HepG2 (cell line): Measurements from ENCODE around the gene HOXA1. TPM values are rescaled to one million over a fixed set of nuclear protein-coding genes. Genes with fewer than 3 reads are reported as not detected.

ENCODE experiments used
- ATAC-seq: fragments of 200-7000 bp; cut with Tn5 transposase; 3 replicates; pipeline ENCODE4 v1.9.1; 2020; ENCODE audit warnings: mild to moderate bottlenecking, moderate library complexity
- BruUV-seq: library from RNA; stranded (reverse); fragments of 400-500 nt; replicated peaks from 2 replicates; lab custom pipeline; 2021; lab: Mats Ljungman, UMichigan
- CTCF ChIA-PET: fragments of 300-600 bp; formaldehyde crosslinking; extraction: SDS; loops from one replicate; lab custom pipeline; 2021; ENCODE audit warnings: low total read pairs, inconsistent platforms, low intra/inter-chr PET ratio; lab: Yijun Ruan, JAX
- POLR2A ChIA-PET: fragments of 350-600 bp; sonication (Branson Sonifier 250); formaldehyde crosslinking; loops from one replicate; lab custom pipeline; 2020; ENCODE audit warnings: antibody characterized with exemption, inconsistent platforms; lab: Yijun Ruan, JAX
- DNase-seq: peaks from one replicate; pipeline ENCODE4 v3.0.0-alpha.2; 2015; ENCODE audit warnings: low spot score
- FAIRE-seq: peaks from 3 replicates; lab custom pipeline; 2011; peaks lifted over from hg19 to GRCh38; lab: Jason Lieb, UNC
- H2AFZ ChIP-seq: one replicate; pipeline ENCODE4 v1.6.1; 2011; ENCODE audit warnings: low read length, inconsistent platforms
- H3K27ac ChIP-seq: fragments of 300-600 bp; 3 replicates; pipeline ENCODE4 v1.8.0; 2011; ENCODE audit warnings: mixed run types, mild to moderate bottlenecking, mixed read lengths, low read length, inconsistent platforms; ENCODE audit not compliant: insufficient read depth; ENCODE audit errors: extremely low read length
- H3K27me3 ChIP-seq, 2 experiments: fragments of 200-600 bp in 1 of 2; 2 replicates in 1 of 2; 3 replicates in 1 of 2; pipeline versions ENCODE4 v1.6.0 to v1.8.0; 2011; ENCODE audit warnings: low read length in 2 of 2, mild to moderate bottlenecking in 2 of 2, moderate library complexity in 2 of 2, inconsistent platforms in 1 of 2; ENCODE audit not compliant: insufficient read depth in 2 of 2, control insufficient read depth in 1 of 2
- H3K36me3 ChIP-seq, 2 experiments: fragments of 200-600 bp in 1 of 2; replicated peaks in 1 of 2; 2 replicates in 1 of 2; 3 replicates in 1 of 2; pipeline versions ENCODE4 v1.5.1 to v1.8.0; 2011; ENCODE audit warnings: low read length in 2 of 2, inconsistent platforms in 1 of 2; ENCODE audit not compliant: insufficient read depth in 2 of 2, control insufficient read depth in 1 of 2
- H3K4me1 ChIP-seq: 2 replicates; pipeline ENCODE4 v1.5.1; 2012; ENCODE audit warnings: low read length, inconsistent platforms; ENCODE audit not compliant: insufficient read depth
- H3K4me2 ChIP-seq: 2 replicates; pipeline ENCODE4 v1.6.0; 2011; ENCODE audit warnings: low read depth, low read length, inconsistent platforms
- H3K4me3 ChIP-seq, 3 experiments: fragments of 200-600 bp in 1 of 3; sonication (generic), shearing (Covaris generic) in 1 of 3; replicated peaks in 1 of 3; 2 replicates each; pipeline ENCODE4 v1.5.1; 2011 to 2016; ENCODE audit warnings: low read length in 3 of 3, inconsistent platforms in 2 of 3, low read depth in 2 of 3, mild to moderate bottlenecking in 2 of 3, control low read depth in 1 of 3, mixed read lengths in 1 of 3; ENCODE audit not compliant: insufficient read depth in 1 of 3
- H3K79me2 ChIP-seq: one replicate; pipeline ENCODE4 v1.6.1; 2011; ENCODE audit warnings: low read length, inconsistent platforms; ENCODE audit not compliant: insufficient read depth
- H3K9ac ChIP-seq: 2 replicates; pipeline ENCODE4 v1.6.0; 2011; ENCODE audit warnings: mild to moderate bottlenecking, low read depth, low read length, inconsistent platforms; ENCODE audit not compliant: insufficient read depth
- H3K9me3 ChIP-seq: 2 replicates; pipeline ENCODE4 v1.5.1; 2012; ENCODE audit warnings: mild to moderate bottlenecking, low read length
- H4K20me1 ChIP-seq: 2 replicates; pipeline ENCODE4 v1.6.0; 2011; ENCODE audit warnings: inconsistent platforms, mild to moderate bottlenecking, low read length, moderate library complexity; ENCODE audit not compliant: insufficient read depth
- ASH2L ChIP-seq: fragments of 300-600, 200-600 bp; sonication (generic); IDR thresholded peaks from 2 replicates; pipeline ENCODE4 v1.7.0; 2017; ENCODE audit warnings: low read depth, mild to moderate bottlenecking, moderate library complexity, mixed read lengths, low read length; ENCODE audit not compliant: insufficient read length
- LCORL ChIP-seq, 2 experiments: fragments of 450-650 bp in 1 of 2; sonication (generic) in 1 of 2; formaldehyde crosslinking in 1 of 2; IDR thresholded peaks; 2 replicates each; pipeline versions ENCODE4 v1.5.0 to v1.6.1; 2017 to 2020; ENCODE audit warnings: antibody characterized with exemption in 1 of 2, missing genetic modification reagents in 1 of 2
- ZBTB7B ChIP-seq: sonication (generic); formaldehyde crosslinking; IDR thresholded peaks from 2 replicates; pipeline ENCODE4 v1.4.0; 2020; ENCODE audit warnings: missing genetic modification reagents
- ZFP62 ChIP-seq: sonication (generic); formaldehyde crosslinking; IDR thresholded peaks from 2 replicates; pipeline ENCODE4 v1.4.0; 2020; ENCODE audit warnings: missing genetic modification reagents
- ZNF383 ChIP-seq: sonication (generic); formaldehyde crosslinking; IDR thresholded peaks from 2 replicates; pipeline ENCODE4 v1.4.0; 2020; ENCODE audit warnings: missing genetic modification reagents, mild to moderate bottlenecking, borderline replicate concordance
- ZNF605 ChIP-seq: sonication (generic); formaldehyde crosslinking; IDR thresholded peaks from 2 replicates; pipeline ENCODE4 v1.8.0; 2022; ENCODE audit warnings: mild to moderate bottlenecking, missing genetic modification reagents
- WGBS: methylation state at CpG from one replicate; pipeline ENCODE4 v1.1.6; 2017; ENCODE audit warnings: low lambda C conversion rate; 5-methylcytosine and 5-hydroxymethylcytosine counted together
- in situ Hi-C: cut with HindIII; loops from 2 replicates; pipeline ENCODE4 v1.10.0; 2017; ENCODE audit warnings: low pct_unique_long_range_greater_than_20kb; ENCODE audit not compliant: extremely low pct_ligation_motif_present
- intact Hi-C: fragments of 100-400 bp; cut with micrococcal nuclease; formaldehyde crosslinking; loops from one replicate; pipeline ENCODE4 v1.10.0; 2022; ENCODE audit not compliant: unreplicated experiment
- polyA plus RNA-seq, 8 experiments: library from polyadenylated mRNA; depleted of rRNA in 3 of 8; stranded (reverse) in 7 of 8; unstranded in 1 of 8; fragments of >200 nt; fragmentation: Illumina TruSeq in 4 of 8; extraction: Trizol in 4 of 8; gene quantifications; 2 replicates each; pipeline versions ENCODE4 v1.2.1 to v1.2.3, GENCODE V29; 2011 to 2016; ENCODE audit warnings: low read depth in 4 of 8, missing spikeins in 1 of 8, mixed read lengths in 1 of 8; ENCODE audit not compliant: insufficient read depth in 1 of 8
- total RNA-seq, 5 experiments: library from RNA; depleted of rRNA; stranded (reverse); fragments of >200 nt; fragmentation: Illumina TruSeq; extraction: Trizol; gene quantifications; 2 replicates each; pipeline ENCODE4 v1.2.3, GENCODE V29; 2016; ENCODE audit warnings: low read depth in 1 of 5
- TF ChIP-seq, protein P1 (sequence below): sonication (generic); formaldehyde crosslinking; IDR thresholded peaks from 2 replicates; pipeline ENCODE4 v1.4.0; 2020; ENCODE audit warnings: mild to moderate bottlenecking, missing genetic modification reagents

Gene HOXA1
- total and polyA plus RNA-seq, 2 of the 13 experiments (the other 11 are each of a cell fraction or from before 2014, with no cell fraction given): 0.18 to 0.20 TPM

GRCh38 chr7:27142580-27143022 lies 46.8 kb upstream of the HOXA1 start:
- intact Hi-C loops: loop anchor here (5.0 kb wide), 1 partner anchor 765 kb away; no protein-coding TSS in a partner anchor
- peak overlapping the region; percentile 67 for H3K9ac ChIP-seq
- CTCF ChIA-PET: no interaction called here
- no peaks in the 10 kb centered on the region; a peak in 2 of 5 replicates for H3K36me3 ChIP-seq
- H3K4me1 ChIP-seq: peaks cover 9% of the 10 kb centered on the region
- H3K4me3 ChIP-seq: peak overlapping the region; percentile 70 to 79 (median 76)
- H2AFZ ChIP-seq: no peak overlapping the region
- DNase-seq: no peak
- H3K4me2 ChIP-seq: peak overlapping the region; percentile 70
- H4K20me1 ChIP-seq: no peaks in the 10 kb centered on the region
- in situ Hi-C loops: no loop called here
- POLR2A ChIA-PET: interaction anchor here (1.5 to 2.7 kb wide), 6 partner anchors 8 to 455 kb away, joined by 3 to 13 read pairs (median 10); partner anchors contain the start of genes HOXA4 and SKAP2
- peak overlapping the region; percentile 60 for H3K27ac ChIP-seq
- 54% methylated on average over 29 of the region's 29 CpGs for WGBS
- H3K79me2 ChIP-seq: no peaks in the 10 kb centered on the region
- no peaks in the 10 kb centered on the region for H3K27me3 ChIP-seq
- TF ChIP-seq ZBTB7B (CRISPR knock-in tag) (0 out of 2 replicates have a peak, but pooled peaks have one; percentile 4), ASH2L (peak; percentile 4), ZNF383 (CRISPR knock-in tag) (no peak), LCORL (IDR thresholded peaks at IDR 0.05) (no peak), LCORL (CRISPR knock-in tag; IDR thresholded peaks at IDR 0.05) (peak; percentile 57; the same call in 1 of the 2 replicates), ZFP62 (CRISPR knock-in tag) (no peak), ZNF605 (peak; percentile 23; the same call in 1 of the 2 replicates)
- TF ChIP-seq, protein P1, sequence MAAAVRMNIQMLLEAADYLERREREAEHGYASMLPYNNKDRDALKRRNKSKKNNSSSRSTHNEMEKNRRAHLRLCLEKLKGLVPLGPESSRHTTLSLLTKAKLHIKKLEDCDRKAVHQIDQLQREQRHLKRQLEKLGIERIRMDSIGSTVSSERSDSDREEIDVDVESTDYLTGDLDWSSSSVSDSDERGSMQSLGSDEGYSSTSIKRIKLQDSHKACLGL (CRISPR knock-in tag): 0 out of 2 replicates have a peak, but pooled peaks have one; percentile 13
- TF ChIP-seq, all 625 proteins: peak for 5
- BruUV-seq: no TSS peak
- FAIRE-seq (no peak), ATAC-seq (peak; percentile 63)
- no peaks in the 10 kb centered on the region for H3K9me3 ChIP-seq
